HepG2 (cell line): Measurements from ENCODE around the gene SH2D7. TPM values are rescaled to one million over a fixed set of nuclear protein-coding genes. Genes with fewer than 3 reads are reported as not detected.
A peak's percentile ranks its signal among the peaks of the same experiment; 100 is the strongest.

Experiments
- ATAC-seq: fragments of 200-7000 bp; cut with Tn5 transposase; 3 replicates; pipeline ENCODE4 v1.9.1; 2020; ENCODE audit warnings: mild to moderate bottlenecking, moderate library complexity
- BruUV-seq: library from RNA; stranded (reverse); fragments of 400-500 nt; replicated peaks from 2 replicates; lab custom pipeline; 2021; lab: Mats Ljungman, UMichigan
- CTCF ChIA-PET: fragments of 300-600 bp; formaldehyde crosslinking; extraction: SDS; loops from one replicate; lab custom pipeline; 2021; ENCODE audit warnings: low total read pairs, inconsistent platforms, low intra/inter-chr PET ratio; lab: Yijun Ruan, JAX
- POLR2A ChIA-PET: fragments of 350-600 bp; sonication (Branson Sonifier 250); formaldehyde crosslinking; loops from one replicate; lab custom pipeline; 2020; ENCODE audit warnings: antibody characterized with exemption, inconsistent platforms; lab: Yijun Ruan, JAX
- DNase-seq: peaks from one replicate; pipeline ENCODE4 v3.0.0-alpha.2; 2015; ENCODE audit warnings: low spot score
- FAIRE-seq: peaks from 3 replicates; lab custom pipeline; 2011; peaks lifted over from hg19 to GRCh38; lab: Jason Lieb, UNC
- H2AFZ ChIP-seq: one replicate; pipeline ENCODE4 v1.6.1; 2011; ENCODE audit warnings: low read length, inconsistent platforms
- H3K27ac ChIP-seq: fragments of 300-600 bp; 3 replicates; pipeline ENCODE4 v1.8.0; 2011; ENCODE audit warnings: mixed run types, mild to moderate bottlenecking, mixed read lengths, low read length, inconsistent platforms; ENCODE audit not compliant: insufficient read depth; ENCODE audit errors: extremely low read length
- H3K27me3 ChIP-seq, 2 experiments: fragments of 200-600 bp in 1 of 2; 2 replicates in 1 of 2; 3 replicates in 1 of 2; pipeline versions ENCODE4 v1.6.0 to v1.8.0; 2011; ENCODE audit warnings: low read length in 2 of 2, mild to moderate bottlenecking in 2 of 2, moderate library complexity in 2 of 2, inconsistent platforms in 1 of 2; ENCODE audit not compliant: insufficient read depth in 2 of 2, control insufficient read depth in 1 of 2
- H3K36me3 ChIP-seq, 2 experiments: fragments of 200-600 bp in 1 of 2; replicated peaks in 1 of 2; 2 replicates in 1 of 2; 3 replicates in 1 of 2; pipeline versions ENCODE4 v1.5.1 to v1.8.0; 2011; ENCODE audit warnings: low read length in 2 of 2, inconsistent platforms in 1 of 2; ENCODE audit not compliant: insufficient read depth in 2 of 2, control insufficient read depth in 1 of 2
- H3K4me1 ChIP-seq: 2 replicates; pipeline ENCODE4 v1.5.1; 2012; ENCODE audit warnings: low read length, inconsistent platforms; ENCODE audit not compliant: insufficient read depth
- H3K4me2 ChIP-seq: 2 replicates; pipeline ENCODE4 v1.6.0; 2011; ENCODE audit warnings: low read depth, low read length, inconsistent platforms
- H3K4me3 ChIP-seq, 3 experiments: fragments of 200-600 bp in 1 of 3; sonication (generic), shearing (Covaris generic) in 1 of 3; replicated peaks in 1 of 3; 2 replicates each; pipeline ENCODE4 v1.5.1; 2011 to 2016; ENCODE audit warnings: low read length in 3 of 3, inconsistent platforms in 2 of 3, low read depth in 2 of 3, mild to moderate bottlenecking in 2 of 3, control low read depth in 1 of 3, mixed read lengths in 1 of 3; ENCODE audit not compliant: insufficient read depth in 1 of 3
- H3K79me2 ChIP-seq: one replicate; pipeline ENCODE4 v1.6.1; 2011; ENCODE audit warnings: low read length, inconsistent platforms; ENCODE audit not compliant: insufficient read depth
- H3K9ac ChIP-seq: 2 replicates; pipeline ENCODE4 v1.6.0; 2011; ENCODE audit warnings: mild to moderate bottlenecking, low read depth, low read length, inconsistent platforms; ENCODE audit not compliant: insufficient read depth
- H3K9me3 ChIP-seq: 2 replicates; pipeline ENCODE4 v1.5.1; 2012; ENCODE audit warnings: mild to moderate bottlenecking, low read length
- H4K20me1 ChIP-seq: 2 replicates; pipeline ENCODE4 v1.6.0; 2011; ENCODE audit warnings: inconsistent platforms, mild to moderate bottlenecking, low read length, moderate library complexity; ENCODE audit not compliant: insufficient read depth
- AHR ChIP-seq: IDR thresholded peaks from 2 replicates; pipeline ENCODE4 v1.6.1; 2018; ENCODE audit warnings: missing genetic modification reagents, missing compliant biosample characterization
- CBX1 ChIP-seq: IDR thresholded peaks from one replicate; pipeline ENCODE4 v1.6.1; 2016; ENCODE audit warnings: antibody characterized with exemption, low read depth
- CEBPB ChIP-seq: IDR thresholded peaks from 2 replicates; pipeline ENCODE4 v1.6.1; 2011; ENCODE audit warnings: low read depth, low read length, improper control_type of control experiment, borderline replicate concordance
- HOXA7 ChIP-seq: sonication (generic); formaldehyde crosslinking; IDR thresholded peaks from 2 replicates; pipeline ENCODE4 v1.8.1; 2022; ENCODE audit warnings: mild to moderate bottlenecking, missing genetic modification reagents, moderate library complexity
- SUZ12 ChIP-seq: fragments of 150-350 bp; IDR thresholded peaks from 2 replicates; pipeline ENCODE4 v1.6.1; 2014; ENCODE audit warnings: low read depth, low read length
- YEATS4 ChIP-seq: sonication (generic); formaldehyde crosslinking; IDR thresholded peaks from 2 replicates; pipeline ENCODE4 v1.4.0; 2020; ENCODE audit warnings: missing genetic modification reagents, borderline replicate concordance
- WGBS: methylation state at CpG from one replicate; pipeline ENCODE4 v1.1.6; 2017; ENCODE audit warnings: low lambda C conversion rate; 5-methylcytosine and 5-hydroxymethylcytosine counted together
- in situ Hi-C: cut with HindIII; loops from 2 replicates; pipeline ENCODE4 v1.10.0; 2017; ENCODE audit warnings: low pct_unique_long_range_greater_than_20kb; ENCODE audit not compliant: extremely low pct_ligation_motif_present
- intact Hi-C: fragments of 100-400 bp; cut with micrococcal nuclease; formaldehyde crosslinking; loops from one replicate; pipeline ENCODE4 v1.10.0; 2022; ENCODE audit not compliant: unreplicated experiment
- polyA plus RNA-seq, 8 experiments: library from polyadenylated mRNA; depleted of rRNA in 3 of 8; stranded (reverse) in 7 of 8; unstranded in 1 of 8; fragments of >200 nt; fragmentation: Illumina TruSeq in 4 of 8; extraction: Trizol in 4 of 8; gene quantifications; 2 replicates each; pipeline versions ENCODE4 v1.2.1 to v1.2.3, GENCODE V29; 2011 to 2016; ENCODE audit warnings: low read depth in 4 of 8, missing spikeins in 1 of 8, mixed read lengths in 1 of 8; ENCODE audit not compliant: insufficient read depth in 1 of 8
- total RNA-seq, 5 experiments: library from RNA; depleted of rRNA; stranded (reverse); fragments of >200 nt; fragmentation: Illumina TruSeq; extraction: Trizol; gene quantifications; 2 replicates each; pipeline ENCODE4 v1.2.3, GENCODE V29; 2016; ENCODE audit warnings: low read depth in 1 of 5

Gene SH2D7
- total and polyA plus RNA-seq, 2 of the 13 experiments (the other 11 are each of a cell fraction or from before 2014, with no cell fraction given), result not detected

DNA sequence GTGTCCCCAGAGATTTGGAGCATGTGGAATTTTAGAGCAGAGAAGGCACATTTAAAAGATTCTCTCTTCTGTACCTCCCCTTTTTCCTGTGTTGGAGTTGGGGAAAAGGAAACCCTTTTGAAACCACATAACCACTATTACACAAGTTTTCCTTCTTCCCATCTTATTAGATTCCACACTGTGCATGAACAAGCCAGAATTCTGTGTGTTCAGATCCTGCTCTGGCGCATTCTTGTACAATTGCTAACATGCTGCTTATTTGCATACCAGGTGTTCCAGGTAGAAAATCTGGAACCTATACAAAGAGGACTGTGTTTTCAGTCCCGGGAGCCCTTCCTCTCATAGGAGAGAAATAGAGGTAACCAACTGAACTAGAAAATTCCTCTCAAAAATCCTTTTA lies 41.4 kb downstream of the SH2D7 start:
- H3K27ac ChIP-seq, result no peak overlapping the region
- ChIA-PET CTCF (no interaction called here), POLR2A (no interaction called here)
- no peaks in the 10 kb centered on the region for H3K9me3 ChIP-seq
- H3K36me3 ChIP-seq, result no peaks in the 10 kb centered on the region
- H2AFZ ChIP-seq, result no peak overlapping the region
- BruUV-seq, result no TSS peak
- intact Hi-C loops (no loop called here), in situ Hi-C loops (no loop called here)
- H3K79me2 ChIP-seq, result no peaks in the 10 kb centered on the region
- TF ChIP-seq HOXA7 (CRISPR knock-in tag) (no peak), YEATS4 (CRISPR knock-in tag) (no peak), CBX1 (no peak), SUZ12 (no peak)
- DNase-seq (no peak), ATAC-seq (no peak), FAIRE-seq (no peak)
- peaks cover 1 to 20% of the 10 kb centered on the region in 2 experiments; a peak in 2 of 5 replicates for H3K27me3 ChIP-seq
- peaks cover 31% of the 10 kb centered on the region for H3K4me1 ChIP-seq
- 84% methylated on average over 2 of the region's 2 CpGs for WGBS
- H3K4me3 ChIP-seq, result no peak overlapping the region
- no peak overlapping the region for H3K4me2 ChIP-seq
- H4K20me1 ChIP-seq, result no peaks in the 10 kb centered on the region
- H3K9ac ChIP-seq, result no peak overlapping the region

- whole genome bisulfite sequencing, result 70% methylated on average over 5 of the region's 5 CpGs
- ChIA-PET POLR2A (interaction anchor here (1.3 kb wide), 1 partner anchor 9 kb away, joined by 5 read pairs; the partner anchor contains the start of gene IDH3A), CTCF (no interaction called here)
- Histone ChIP-seq H3K9me3 (no peaks in the 10 kb centered on the region), H3K9ac (no peak overlapping the region), H3K4me1 (peaks cover 29% of the 10 kb centered on the region), H4K20me1 (no peaks in the 10 kb centered on the region), H3K27ac (no peak overlapping the region), H3K36me3 (no peaks in the 10 kb centered on the region), H3K4me3 (no peak overlapping the region), H3K79me2 (no peaks in the 10 kb centered on the region), H2AFZ (no peak overlapping the region), H3K27me3 (peaks cover 0 to 9% of the 10 kb centered on the region in 2 experiments; a peak in 1 of 5 replicates), H3K4me2 (no peak overlapping the region)
- DNase-seq (no peak), ATAC-seq (no peak), FAIRE-seq (no peak)
- in situ Hi-C loops, result no loop called here
- intact Hi-C loops, result no loop called here
- TF ChIP-seq CEBPB (peak; percentile 27; the same call in 1 of the 2 replicates), AHR (no peak)
- no TSS peak for BruUV-seq
Observed at GRCh38 chr15:78139578-78139977, 47.2 kb downstream of the SH2D7 start.
